ENCODE measurements around the gene MYADML2. TPM values are rescaled to one million over a fixed set of nuclear protein-coding genes. Genes with fewer than 3 reads are reported as not detected.

Gene MYADML2
- total and polyA plus RNA-seq, 2 of the 8 experiments (the other 6 are each of a cell fraction or from before 2014, with no cell fraction given), result 0.26 to 0.47 TPM

- TF ChIP-seq GABPA (IDR thresholded peaks at IDR 0.05; ENCODE audit: borderline replicate concordance, insufficient read depth, low read length) (no peak), BCL11A (IDR thresholded peaks at IDR 0.05; ENCODE audit: low read depth in 2 of 2, low read length in 2 of 2) (no peak), SRF (IDR thresholded peaks at IDR 0.05; ENCODE audit: low read depth, low read length) (no peak), POLR2AphosphoS5 (IDR thresholded peaks at IDR 0.05; ENCODE audit: low read depth, low read length) (no peak)
Measured at GRCh38 chr17:81921537-81921862, 25.5 kb downstream of the MYADML2 start (continued).
